Mesothelial cell of epicardium (in vitro differentiated cells): ENCODE results near the gene DCLK1. TPM values are rescaled to one million over a fixed set of nuclear protein-coding genes. Genes with fewer than 3 reads are reported as not detected.
A peak's percentile ranks its signal among the peaks of the same experiment; 100 is the strongest.
"Not testable (repeated sequence)": the region's sequence is repeated elsewhere in the genome, so short reads cannot be mapped to it uniquely, and the experiment has no call there.

Source experiments
- DNase-seq, 2 experiments: peaks; one replicate each; pipeline ENCODE4 v3.0.0; 2021; ENCODE audit warnings: low spot score in 2 of 2; ENCODE audit not compliant: unreplicated experiment in 2 of 2
- H3K27ac Mint-ChIP-seq: 2 replicates; pipeline ENCODE4 v1.8.0; 2021; ENCODE audit warnings: mixed read lengths
- H3K27me3 Mint-ChIP-seq: 2 replicates; pipeline ENCODE4 v1.8.0; 2021; ENCODE audit warnings: low read depth, mixed read lengths
- H3K36me3 Mint-ChIP-seq: 2 replicates; pipeline ENCODE4 v1.8.0; 2021; ENCODE audit warnings: mixed read lengths
- H3K4me1 Mint-ChIP-seq: 2 replicates; pipeline ENCODE4 v1.8.0; 2021; ENCODE audit warnings: mixed read lengths
- H3K4me3 Mint-ChIP-seq: 2 replicates; pipeline ENCODE4 v1.8.0; 2021; ENCODE audit warnings: mild to moderate bottlenecking, moderate library complexity, mixed read lengths
- H3K9me3 Mint-ChIP-seq: 2 replicates; pipeline ENCODE4 v1.8.0; 2021; ENCODE audit warnings: mixed read lengths
- total RNA-seq: library from RNA; stranded (reverse); gene quantifications from 3 replicates; pipeline ENCODE4 v1.2.1, GENCODE V29; 2021
- TF ChIP-seq, protein P1 (sequence below): fragments of 200-600 bp; sonication (generic); IDR thresholded peaks from one replicate; pipeline ENCODE4 v1.5.0; 2021; ENCODE audit warnings: antibody characterized with exemption; ENCODE audit not compliant: unreplicated experiment

The DCLK1 gene
- total RNA-seq, 1 donor from 2014 or later = 21.7 TPM

DNA sequence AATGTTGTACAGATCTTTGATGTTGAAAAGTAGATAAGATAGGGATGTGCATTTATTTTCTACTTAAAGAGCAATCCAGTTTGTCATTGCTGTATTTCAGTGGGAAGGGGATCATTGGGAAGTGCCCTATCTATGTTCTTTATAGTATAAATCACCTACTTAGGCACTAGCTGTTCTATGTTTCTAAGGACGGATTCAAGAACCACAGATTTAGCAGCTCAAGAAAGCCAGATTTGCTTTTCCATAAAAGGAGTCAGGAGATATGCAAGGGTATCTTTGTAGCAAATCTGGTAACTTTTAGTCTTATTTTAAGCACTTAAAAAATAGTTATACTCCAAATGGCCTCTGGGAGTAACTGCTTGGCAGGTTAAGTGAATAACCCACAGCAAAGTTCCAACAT, 23.7 kb downstream of the DCLK1 start:
- H3K4me1 Mint-ChIP-seq = peaks cover 15% of the 10 kb centered on the region
- no peak overlapping the region for H3K27ac Mint-ChIP-seq
- H3K9me3 Mint-ChIP-seq = no peaks in the 10 kb centered on the region
- DNase-seq = no peak
- TF ChIP-seq, protein P1, sequence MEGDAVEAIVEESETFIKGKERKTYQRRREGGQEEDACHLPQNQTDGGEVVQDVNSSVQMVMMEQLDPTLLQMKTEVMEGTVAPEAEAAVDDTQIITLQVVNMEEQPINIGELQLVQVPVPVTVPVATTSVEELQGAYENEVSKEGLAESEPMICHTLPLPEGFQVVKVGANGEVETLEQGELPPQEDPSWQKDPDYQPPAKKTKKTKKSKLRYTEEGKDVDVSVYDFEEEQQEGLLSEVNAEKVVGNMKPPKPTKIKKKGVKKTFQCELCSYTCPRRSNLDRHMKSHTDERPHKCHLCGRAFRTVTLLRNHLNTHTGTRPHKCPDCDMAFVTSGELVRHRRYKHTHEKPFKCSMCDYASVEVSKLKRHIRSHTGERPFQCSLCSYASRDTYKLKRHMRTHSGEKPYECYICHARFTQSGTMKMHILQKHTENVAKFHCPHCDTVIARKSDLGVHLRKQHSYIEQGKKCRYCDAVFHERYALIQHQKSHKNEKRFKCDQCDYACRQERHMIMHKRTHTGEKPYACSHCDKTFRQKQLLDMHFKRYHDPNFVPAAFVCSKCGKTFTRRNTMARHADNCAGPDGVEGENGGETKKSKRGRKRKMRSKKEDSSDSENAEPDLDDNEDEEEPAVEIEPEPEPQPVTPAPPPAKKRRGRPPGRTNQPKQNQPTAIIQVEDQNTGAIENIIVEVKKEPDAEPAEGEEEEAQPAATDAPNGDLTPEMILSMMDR = no peak
- peaks cover 20% of the 10 kb centered on the region for H3K36me3 Mint-ChIP-seq
- no peak overlapping the region for H3K4me3 Mint-ChIP-seq
- H3K27me3 Mint-ChIP-seq = no peaks in the 10 kb centered on the region

GRCh38 chr13:36105726-36106125, 25.5 kb downstream of the DCLK1 start:
- Mint-ChIP-seq H3K9me3 (no peaks in the 10 kb centered on the region), H3K4me1 (peaks cover 22% of the 10 kb centered on the region), H3K36me3 (peaks cover 11% of the 10 kb centered on the region), H3K27me3 (no peaks in the 10 kb centered on the region), H3K27ac (peak overlapping the region; percentile 18), H3K4me3 (no peak overlapping the region)
- TF ChIP-seq, protein P1 = no peak
- DNase-seq = no peak

DNA sequence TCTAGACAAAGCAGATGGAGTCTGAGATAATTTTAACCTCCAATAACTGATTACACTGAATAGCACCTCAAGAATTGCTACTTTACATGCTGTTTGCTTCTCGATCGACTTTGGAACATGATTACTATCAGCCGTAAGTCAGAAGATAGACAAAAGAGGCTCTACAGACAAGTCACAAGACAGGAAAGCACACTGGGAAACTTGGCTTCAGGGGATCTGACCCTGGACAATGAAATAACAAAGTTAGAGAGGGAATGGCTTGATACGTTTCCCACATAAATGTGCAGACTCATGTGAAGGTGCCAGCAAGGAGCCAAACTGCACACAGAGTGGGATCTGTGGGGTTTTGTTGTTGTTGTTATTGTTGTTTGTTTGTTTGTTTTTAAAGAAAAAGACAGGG, 28.5 kb downstream of the DCLK1 start:
- Mint-ChIP-seq H3K4me3 (no peak overlapping the region), H3K36me3 (peaks cover 4% of the 10 kb centered on the region), H3K9me3 (no peaks in the 10 kb centered on the region), H3K4me1 (peaks cover 31% of the 10 kb centered on the region), H3K27ac (peak overlapping the region; percentile 77), H3K27me3 (no peaks in the 10 kb centered on the region)
- no peak for DNase-seq
- TF ChIP-seq, protein P1 = no peak

- not testable (repeated sequence) for H3K27me3 Mint-ChIP-seq, H3K4me3 Mint-ChIP-seq, H3K36me3 Mint-ChIP-seq, H3K9me3 Mint-ChIP-seq, H3K27ac Mint-ChIP-seq, DNase-seq
- H3K4me1 Mint-ChIP-seq = peaks cover 29% of the 10 kb centered on the region
Measured at GRCh38 chr13:36101907-36102306, 29.3 kb downstream of the DCLK1 start.

GRCh38 chr13:36101157-36101556, 30.0 kb downstream of the DCLK1 start:
- H3K9me3 Mint-ChIP-seq = no peaks in the 10 kb centered on the region
- peaks cover 4% of the 10 kb centered on the region for H3K36me3 Mint-ChIP-seq
- TF ChIP-seq, protein P1 = no peak
- no peak for DNase-seq
- no peak overlapping the region for H3K27ac Mint-ChIP-seq
- H3K4me3 Mint-ChIP-seq = no peak overlapping the region
- H3K4me1 Mint-ChIP-seq = peaks cover 35% of the 10 kb centered on the region
- no peaks in the 10 kb centered on the region for H3K27me3 Mint-ChIP-seq

GRCh38 chr13:36098080-36098479, 33.1 kb downstream of the DCLK1 start:
- no peaks in the 10 kb centered on the region for H3K27me3 Mint-ChIP-seq
- no peak overlapping the region for H3K4me3 Mint-ChIP-seq
- peaks cover 4% of the 10 kb centered on the region for H3K36me3 Mint-ChIP-seq
- H3K9me3 Mint-ChIP-seq = no peaks in the 10 kb centered on the region
- H3K27ac Mint-ChIP-seq = no peak overlapping the region
- H3K4me1 Mint-ChIP-seq = peaks cover 52% of the 10 kb centered on the region
- TF ChIP-seq, protein P1 = no peak
- no peak for DNase-seq
